DOHH2 (cell line): ENCODE results near the gene NAT10.

Experiments
- CTCF ChIP-seq: fragments of 200-600 bp; sonication (generic); IDR thresholded peaks from one replicate; pipeline ENCODE4 v1.5.1; 2014; ENCODE audit warnings: antibody characterized with exemption, mild to moderate bottlenecking, low read depth, low read length; ENCODE audit not compliant: poor library complexity, severe bottlenecking
- EZH2phosphoT487 ChIP-seq: fragments of 200-600 bp; sonication (generic); IDR thresholded peaks from 2 replicates; pipeline ENCODE4 v1.6.1; 2017; ENCODE audit warnings: borderline replicate concordance, mild to moderate bottlenecking, antibody characterized with exemption, low read length, moderate library complexity, mixed read lengths

- TF ChIP-seq CTCF (no peak), EZH2phosphoT487 (no peak)
Observed at GRCh38 chr11:34165786-34166555, 60.5 kb downstream of the NAT10 start.
